Ovary (tissue), 9 donors: ENCODE measurements around the gene HPCA. TPM values are rescaled to one million over a fixed set of nuclear protein-coding genes. Genes with fewer than 3 reads are reported as not detected.

Experiments used
- DNase-seq, 5 donors: peaks; one replicate each; pipeline ENCODE4 v3.0.0-alpha.2; 2019 to 2020
- H3K27ac ChIP-seq, 2 donors: fragments of 200-600 bp; one replicate each; pipeline versions ENCODE4 v1.5.1 to v1.8.0; 2019 to 2022
- H3K27me3 ChIP-seq: fragments of 200-600 bp; one replicate; pipeline ENCODE4 v1.8.0; 2022
- H3K36me3 ChIP-seq: fragments of 200-600 bp; sonication (generic); one replicate; pipeline ENCODE4 v1.5.1; 2019
- H3K4me1 ChIP-seq: one replicate; pipeline ENCODE4 v1.8.1; 2013; ENCODE audit warnings: mild to moderate bottlenecking, moderate library complexity; ENCODE audit not compliant: insufficient read depth
- H3K4me3 ChIP-seq: fragments of 200-600 bp; sonication (generic); one replicate; pipeline ENCODE4 v1.5.1; 2017
- H3K9me3 ChIP-seq, 2 donors: fragments of 200-600 bp in 1 of 2; sonication (generic) in 1 of 2; one replicate each; pipeline versions ENCODE4 v1.5.1 to v1.8.1; 2013 to 2019; ENCODE audit warnings: mild to moderate bottlenecking in 1 of 2, moderate library complexity in 1 of 2
- CTCF ChIP-seq, 3 donors: fragments of 450-650 bp in 2 of 3; fragments of 200-600 bp in 1 of 3; IDR thresholded peaks; one replicate each; pipeline versions ENCODE4 v1.5.1 to v1.8.0; 2016 to 2022; ENCODE audit warnings: antibody characterized with exemption in 3 of 3, mild to moderate bottlenecking in 1 of 3
- EP300 ChIP-seq: sonication (generic); formaldehyde crosslinking; IDR thresholded peaks from one replicate; pipeline ENCODE4 v1.6.1; 2017; ENCODE audit warnings: antibody characterized with exemption
- POLR2A ChIP-seq: fragments of 450-650 bp; IDR thresholded peaks from one replicate; pipeline ENCODE4 v1.6.1; 2017; ENCODE audit warnings: antibody characterized with exemption, mild to moderate bottlenecking, moderate library complexity
- WGBS, 3 donors: extraction: QIAGEN DNeasy Blood & Tissue Kit in 1 of 3; methylation state at CpG; one replicate each; pipeline versions ENCODE4 v1.1.5 to v1.1.7; 2013 to 2017; 5-methylcytosine and 5-hydroxymethylcytosine counted together
- intact Hi-C, 4 donors: fragments of 100-400 bp; cut with DNase I; formaldehyde crosslinking; loops; one replicate each; pipeline versions ENCODE4 v1.11.0 to v1.15.1; 2022 to 2023
- polyA plus RNA-seq, 2 donors: library from polyadenylated mRNA; stranded (reverse); fragments of 200-250 nt in 1 of 2; fragments of 350-450 nt in 1 of 2; fragmentation: Illumina TruSeq in 1 of 2; extraction: RNeasy Lipid Tissue Mini Kit (QIAGEN cat#74804) in 1 of 2; gene quantifications; one replicate each; pipeline ENCODE4 v1.2.3, GENCODE V29; 2013 to 2014
- total RNA-seq, 7 donors: library from RNA; depleted of rRNA in 2 of 7; stranded (reverse); fragments of >200 nt in 2 of 7; fragmentation: NEBNext Ultra II Directional in 3 of 7; extraction: Animal tissue kit (Norgen Biotek cat#: 25700) in 3 of 7; gene quantifications; one replicate each; pipeline versions ENCODE4 v1.1.0 to v1.2.4, GENCODE V29; 2016 to 2023
- donor health status: DM: no; HTN: no; CAD: no; lungs with moderate emphysema.
- donor health status: DM: no; HTN: no; CAD: no.
- donor health status: Bipolar disorder and iron deficiency.
- donor health status: DM: yes; HTN: yes; CAD: no.
- donor health status: DM: no; HTN: no; CAD: no.
- donor health status: DM: yes; HTN: yes; CAD: no.

HPCA gene
- total and polyA plus RNA-seq, 9 donors: 0.23 to 1.0 (median 0.68) TPM; not detected in 1

- intact Hi-C loops: no loop called here
- Histone ChIP-seq H3K27ac (no peak overlapping the region), H3K9me3 (no peaks in the 10 kb centered on the region), H3K36me3 (no peaks in the 10 kb centered on the region), H3K27me3 (no peaks in the 10 kb centered on the region), H3K4me3 (no peak overlapping the region), H3K4me1 (peaks cover 6% of the 10 kb centered on the region)
- no peak for TF ChIP-seq EP300
- no peak for TF ChIP-seq CTCF (IDR thresholded peaks at IDR 0.05)
- TF ChIP-seq POLR2A: no peak
- WGBS, 3 donors: 83 to 93% (median 88%) methylated on average over 5 of the region's 5 CpGs
- DNase-seq: no peak
These were observed 19.1 kb upstream of the HPCA start for GRCh38 chr1:32867151-32867550.

GRCh38 chr1:32867671-32868070, 18.6 kb upstream of the HPCA start:
- 91 to 94% (median 92%) methylated on average over 7 of the region's 7 CpGs for WGBS, 3 donors
- Histone ChIP-seq H3K36me3 (no peaks in the 10 kb centered on the region), H3K27me3 (no peaks in the 10 kb centered on the region), H3K9me3 (no peaks in the 10 kb centered on the region), H3K4me1 (peaks cover 6% of the 10 kb centered on the region), H3K4me3 (no peak overlapping the region), H3K27ac (no peak overlapping the region)
- TF ChIP-seq CTCF (IDR thresholded peaks at IDR 0.05) (no peak), POLR2A (no peak), EP300 (no peak)
- DNase-seq: no peak
- intact Hi-C loops: no loop called here

- H3K4me1 ChIP-seq: peaks cover 6% of the 10 kb centered on the region
These were observed 18.2 kb upstream of the HPCA start for GRCh38 chr1:32868085-32868484.

GRCh38 chr1:32868806-32869455, 17.4 kb upstream of the HPCA start:
- Histone ChIP-seq H3K4me1 (peaks cover 6% of the 10 kb centered on the region), H3K9me3 (no peaks in the 10 kb centered on the region), H3K4me3 (no peak overlapping the region), H3K27me3 (no peaks in the 10 kb centered on the region), H3K27ac (no peak overlapping the region), H3K36me3 (no peaks in the 10 kb centered on the region)
- no peak for TF ChIP-seq CTCF (IDR thresholded peaks at IDR 0.05)
- TF ChIP-seq EP300: no peak
- TF ChIP-seq POLR2A: no peak
- DNase-seq: no peak
- whole genome bisulfite sequencing, 3 donors: 91 to 94% (median 94%) methylated on average over 9 of the region's 9 CpGs
- intact Hi-C loops: no loop called here

More at GRCh38 chr1:32868085-32868484, 18.2 kb upstream of the HPCA start:
- Histone ChIP-seq H3K4me3 (no peak overlapping the region), H3K27me3 (no peaks in the 10 kb centered on the region), H3K36me3 (no peaks in the 10 kb centered on the region), H3K27ac (no peak overlapping the region), H3K9me3 (no peaks in the 10 kb centered on the region)
- WGBS, 3 donors: 90% methylated on average over 13 of the region's 13 CpGs
- no peak for DNase-seq
- TF ChIP-seq POLR2A (no peak), EP300 (no peak), CTCF (IDR thresholded peaks at IDR 0.05) (no peak)
- intact Hi-C loops: no loop called here
